DOHH2 (cell line): ENCODE data around the gene SUSD5.

Experiments used
- CTCF ChIP-seq: fragments of 200-600 bp; sonication (generic); IDR thresholded peaks from one replicate; pipeline ENCODE4 v1.5.1; 2014; ENCODE audit warnings: antibody characterized with exemption, mild to moderate bottlenecking, low read depth, low read length; ENCODE audit not compliant: poor library complexity, severe bottlenecking
- EZH2phosphoT487 ChIP-seq: fragments of 200-600 bp; sonication (generic); IDR thresholded peaks from 2 replicates; pipeline ENCODE4 v1.6.1; 2017; ENCODE audit warnings: borderline replicate concordance, mild to moderate bottlenecking, antibody characterized with exemption, low read length, moderate library complexity, mixed read lengths

- TF ChIP-seq CTCF: no peak
- TF ChIP-seq EZH2phosphoT487: no peak
Observed at GRCh38 chr3:33105341-33105948, 113.2 kb downstream of the SUSD5 start.
